ENCODE data around the gene SMIM41. TPM values are rescaled to one million over a fixed set of nuclear protein-coding genes. Genes with fewer than 3 reads are reported as not detected.

The SMIM41 gene
- total and polyA plus RNA-seq, 8 donors, result 0.47 to 6.9 (median 3.7) TPM

DNA sequence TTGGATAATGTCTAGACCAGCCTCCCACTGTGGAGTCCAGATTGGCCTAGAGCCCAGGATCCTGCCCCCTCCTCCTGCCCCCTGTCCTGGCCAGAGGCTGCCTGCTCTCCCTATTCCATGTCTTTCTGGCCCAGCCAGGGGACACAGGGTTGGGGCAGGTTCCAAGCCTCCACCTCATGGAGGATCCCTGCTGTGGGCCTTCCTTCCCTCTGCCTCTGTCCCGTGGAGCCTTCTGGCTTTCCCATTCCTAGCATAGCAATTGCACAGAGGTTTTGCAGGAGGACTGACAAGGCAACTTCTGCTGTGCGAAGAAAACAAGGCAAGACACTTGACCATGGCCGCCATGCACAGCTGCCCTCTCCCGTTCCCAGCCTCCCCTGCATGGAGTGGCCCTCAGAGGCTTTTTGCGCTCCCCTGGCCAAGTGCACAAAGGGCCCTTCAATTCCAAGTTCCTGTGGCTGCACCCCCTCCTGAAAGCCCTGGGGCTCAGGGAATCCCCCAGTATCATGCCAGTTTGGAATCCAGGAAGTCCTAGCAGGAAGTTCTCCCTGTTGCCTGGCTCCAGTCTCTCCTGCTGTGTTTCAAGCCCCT, 70.2 kb downstream of the SMIM41 start:
- ATAC-seq (no peak), DNase-seq (peak in 1 of 4 donors; percentile 63)
- TF ChIP-seq, protein P1, sequence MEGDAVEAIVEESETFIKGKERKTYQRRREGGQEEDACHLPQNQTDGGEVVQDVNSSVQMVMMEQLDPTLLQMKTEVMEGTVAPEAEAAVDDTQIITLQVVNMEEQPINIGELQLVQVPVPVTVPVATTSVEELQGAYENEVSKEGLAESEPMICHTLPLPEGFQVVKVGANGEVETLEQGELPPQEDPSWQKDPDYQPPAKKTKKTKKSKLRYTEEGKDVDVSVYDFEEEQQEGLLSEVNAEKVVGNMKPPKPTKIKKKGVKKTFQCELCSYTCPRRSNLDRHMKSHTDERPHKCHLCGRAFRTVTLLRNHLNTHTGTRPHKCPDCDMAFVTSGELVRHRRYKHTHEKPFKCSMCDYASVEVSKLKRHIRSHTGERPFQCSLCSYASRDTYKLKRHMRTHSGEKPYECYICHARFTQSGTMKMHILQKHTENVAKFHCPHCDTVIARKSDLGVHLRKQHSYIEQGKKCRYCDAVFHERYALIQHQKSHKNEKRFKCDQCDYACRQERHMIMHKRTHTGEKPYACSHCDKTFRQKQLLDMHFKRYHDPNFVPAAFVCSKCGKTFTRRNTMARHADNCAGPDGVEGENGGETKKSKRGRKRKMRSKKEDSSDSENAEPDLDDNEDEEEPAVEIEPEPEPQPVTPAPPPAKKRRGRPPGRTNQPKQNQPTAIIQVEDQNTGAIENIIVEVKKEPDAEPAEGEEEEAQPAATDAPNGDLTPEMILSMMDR (IDR thresholded peaks at IDR 0.05), result no peak
- Histone ChIP-seq H3K9me3 (no peaks in the 10 kb centered on the region), H3K4me3 (no peak overlapping the region), H3K4me1 (peaks cover 26 to 56% of the 10 kb centered on the region in 2 donors), H3K36me3 (no peaks in the 10 kb centered on the region), H3K27ac (peak overlapping the region; percentile 89 to 93), H3K27me3 (peaks cover 0 to 16% of the 10 kb centered on the region in 2 donors)
- intact Hi-C loops (cut with DNase I), result loop anchor here in 1 of 2 donors (10.0 kb wide), 1 partner anchor 735 kb away; no protein-coding TSS in a partner anchor

DNA sequence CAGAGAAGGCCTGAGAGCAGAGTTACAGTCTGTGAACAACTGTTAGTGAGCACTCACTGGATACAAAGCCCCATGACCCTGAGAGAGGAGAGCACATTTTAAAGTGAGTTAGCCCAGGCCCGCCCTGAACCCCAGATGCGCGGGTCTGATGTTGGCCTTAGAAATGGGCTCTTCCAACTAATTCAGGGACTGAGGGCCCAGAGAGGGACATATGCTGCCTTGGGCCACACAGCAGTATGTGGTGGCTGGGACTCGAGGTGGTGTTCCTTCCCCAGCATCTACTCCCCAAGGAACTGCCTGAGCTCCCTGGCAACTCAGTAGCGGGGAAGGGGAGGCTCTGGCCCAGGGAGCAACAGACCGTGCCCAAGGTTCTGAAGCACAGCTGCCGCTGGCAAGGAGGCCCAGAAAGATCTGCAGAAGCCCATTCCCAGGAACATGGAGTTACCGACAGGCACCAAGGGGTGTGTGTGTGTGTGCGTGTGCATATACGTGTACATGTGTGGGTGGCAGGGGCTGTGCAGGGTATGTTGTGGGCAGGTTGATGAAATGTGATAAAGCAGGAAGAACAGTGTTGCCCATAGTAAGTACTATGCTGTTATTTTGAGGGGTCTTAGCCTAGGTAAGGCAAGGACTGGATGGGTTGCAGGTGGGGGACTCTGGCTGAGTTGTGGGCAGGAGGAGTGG, 71.8 kb downstream of the SMIM41 start:
- no peaks in the 10 kb centered on the region for H3K9me3 ChIP-seq
- TF ChIP-seq, protein P1 (IDR thresholded peaks at IDR 0.05), result no peak
- H3K4me1 ChIP-seq, result peaks cover 26 to 54% of the 10 kb centered on the region in 2 donors
- peak in 1 of 4 donors; percentile 29 for DNase-seq
- H3K4me3 ChIP-seq, result no peak overlapping the region
- intact Hi-C loops (cut with DNase I), result loop anchor here in 1 of 2 donors (10.0 kb wide), 1 partner anchor 734 kb away; no protein-coding TSS in a partner anchor
- H3K27me3 ChIP-seq, result peaks cover 0 to 16% of the 10 kb centered on the region in 2 donors
- no peak for ATAC-seq
- H3K27ac ChIP-seq, result peak overlapping the region in 1 of 2 donors; percentile 89
- no peaks in the 10 kb centered on the region for H3K36me3 ChIP-seq

DNA sequence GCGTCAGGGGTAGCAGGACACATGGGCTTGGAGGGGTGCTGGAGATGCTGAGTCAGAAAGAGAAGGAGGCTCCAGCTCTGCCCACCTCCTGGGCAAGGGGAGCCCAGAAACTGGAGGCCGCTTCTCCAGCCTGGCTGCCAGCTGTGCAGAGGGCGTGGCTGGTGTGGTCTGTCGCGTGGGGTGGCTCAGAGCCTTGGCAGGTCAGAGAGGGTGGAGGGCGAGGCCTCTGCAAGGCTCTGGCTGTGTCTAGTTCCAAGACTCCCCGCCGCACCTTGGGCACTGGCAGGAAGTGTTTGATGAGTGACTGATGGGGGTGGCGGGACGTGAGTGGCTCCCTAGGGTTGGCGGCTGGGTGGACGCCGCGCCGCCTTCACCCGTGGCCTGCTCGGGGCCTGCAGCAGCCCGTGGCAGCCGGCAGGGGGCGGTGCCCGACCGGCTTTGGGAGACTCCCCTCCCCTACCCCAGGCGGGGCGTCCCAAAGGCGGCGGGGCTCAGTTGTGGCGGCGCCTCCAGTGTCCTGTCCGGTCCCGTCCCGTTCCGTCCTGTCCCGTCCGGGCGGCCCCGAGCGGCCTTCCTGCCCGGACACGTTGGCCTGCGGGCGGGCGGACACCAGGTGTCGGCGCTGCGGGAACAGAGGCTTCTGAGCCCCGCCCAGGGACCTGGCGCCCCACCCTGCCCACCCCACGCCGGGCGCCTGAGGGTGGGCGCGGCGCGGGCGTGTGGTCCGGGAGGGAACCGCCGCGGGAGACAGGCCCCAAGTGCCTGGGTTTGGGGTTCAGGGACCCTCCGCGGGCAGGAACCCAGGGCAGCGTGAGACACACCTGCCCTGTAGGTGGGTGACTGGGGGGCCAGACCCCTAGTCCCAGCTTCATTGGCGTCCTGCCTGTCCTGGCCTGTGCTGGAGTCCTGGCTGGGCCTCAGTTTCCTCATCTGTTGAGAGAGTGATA, 72.6 kb downstream of the SMIM41 start:
- Histone ChIP-seq H3K9me3 (no peaks in the 10 kb centered on the region), H3K4me3 (peak overlapping the region; percentile 10 to 14), H3K27me3 (peaks cover 0 to 16% of the 10 kb centered on the region in 2 donors), H3K36me3 (no peaks in the 10 kb centered on the region), H3K4me1 (peaks cover 26 to 46% of the 10 kb centered on the region in 2 donors), H3K27ac (peak overlapping the region in 1 of 2 donors; percentile 67)
- intact Hi-C loops (cut with DNase I), result loop anchor here in 1 of 2 donors (10.0 kb wide), 1 partner anchor 733 kb away; no protein-coding TSS in a partner anchor
- ATAC-seq (peak; percentile 56), DNase-seq (peak in 3 of 4 donors; percentile 70 to 94 (median 71))
- TF ChIP-seq, protein P1 (IDR thresholded peaks at IDR 0.05), result peak; percentile 78 to 92

DNA sequence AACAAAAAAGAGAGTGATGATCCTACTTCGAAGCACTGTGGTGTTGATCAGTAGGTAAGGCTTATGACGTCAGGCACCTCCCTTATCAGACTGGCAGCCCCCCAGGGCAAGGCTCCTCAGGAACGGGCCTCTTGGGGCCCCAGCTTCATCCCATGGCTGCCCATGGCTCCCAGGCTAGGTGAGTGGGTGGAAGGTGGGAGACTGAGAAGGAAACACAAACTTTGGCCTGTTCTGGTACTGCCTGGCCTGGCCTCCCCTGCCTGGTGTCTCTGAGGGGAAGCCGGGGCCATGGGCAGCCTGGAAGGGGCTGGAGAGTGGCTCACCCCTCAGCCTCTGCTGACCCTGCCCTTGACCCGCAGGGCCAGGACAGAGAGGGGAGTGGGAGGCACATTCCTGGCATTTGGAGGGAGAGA, 73.4 kb downstream of the SMIM41 start:
- TF ChIP-seq, protein P1 (IDR thresholded peaks at IDR 0.05), result no peak
- Histone ChIP-seq H3K36me3 (no peaks in the 10 kb centered on the region), H3K27ac (no peak overlapping the region), H3K4me1 (peaks cover 20 to 38% of the 10 kb centered on the region in 2 donors), H3K4me3 (no peak overlapping the region), H3K9me3 (no peaks in the 10 kb centered on the region), H3K27me3 (peaks cover 0 to 16% of the 10 kb centered on the region in 2 donors)
- intact Hi-C loops (cut with DNase I), result loop anchor here in 1 of 2 donors (10.0 kb wide), 1 partner anchor 732 kb away; no protein-coding TSS in a partner anchor
- ATAC-seq (no peak), DNase-seq (peak in 1 of 4 donors; percentile 55)

Data from left lung (tissue), 10 donors.